Stimulated activated effector memory CD8-positive, alpha-beta T cell treated with anti-CD3 and anti-CD28 coated beads, Interleukin-12 subunit alpha, Interleukin-12 subunit beta, amount 100 ng/mL, for 72 hours (primary cell): Measurements from ENCODE around the gene TIFAB.

Source experiments
- ATAC-seq: fragments of 150-1000 bp; cut with Tn5 transposase; 2 replicates; pipeline ENCODE4 v1.10.0; 2021
- DNase-seq, 2 donors: peaks; one replicate each; pipeline ENCODE4 v3.0.0; 2021 to 2022; ENCODE audit warnings: low spot score in 2 of 2
- H3K27ac Mint-ChIP-seq: one replicate; pipeline ENCODE4 v1.8.0; 2022; ENCODE audit warnings: mild to moderate bottlenecking, mixed read lengths
- H3K36me3 Mint-ChIP-seq: one replicate; pipeline ENCODE4 v1.8.0; 2022; ENCODE audit warnings: mild to moderate bottlenecking, mixed read lengths
- H3K4me1 Mint-ChIP-seq: one replicate; pipeline ENCODE4 v1.8.0; 2022; ENCODE audit warnings: mixed read lengths
- H3K4me3 Mint-ChIP-seq: one replicate; pipeline ENCODE4 v1.8.0; 2022; ENCODE audit warnings: mild to moderate bottlenecking, mixed read lengths
- H3K9me3 Mint-ChIP-seq: one replicate; pipeline ENCODE4 v1.8.0; 2022; ENCODE audit warnings: mixed read lengths

TIFAB gene

GRCh38 chr5:135487037-135487395 lies 34.9 kb upstream of the TIFAB start:
- Mint-ChIP-seq H3K36me3 (no peaks in the 10 kb centered on the region), H3K4me1 (peaks cover 7% of the 10 kb centered on the region), H3K27ac (no peak overlapping the region), H3K4me3 (no peak overlapping the region), H3K9me3 (no peaks in the 10 kb centered on the region)
- no peak for DNase-seq
- no peak for ATAC-seq

- Mint-ChIP-seq H3K36me3 (no peaks in the 10 kb centered on the region), H3K9me3 (no peaks in the 10 kb centered on the region), H3K27ac (no peak overlapping the region), H3K4me1 (peaks cover 7% of the 10 kb centered on the region), H3K4me3 (no peak overlapping the region)
- ATAC-seq (no peak), DNase-seq (no peak)
These were observed 34.2 kb upstream of the TIFAB start for GRCh38 chr5:135486131-135487036.

GRCh38 chr5:135484674-135485086 lies 32.5 kb upstream of the TIFAB start:
- Mint-ChIP-seq H3K36me3 (no peaks in the 10 kb centered on the region), H3K9me3 (no peaks in the 10 kb centered on the region), H3K4me3 (no peak overlapping the region), H3K4me1 (peaks cover 3% of the 10 kb centered on the region), H3K27ac (no peak overlapping the region)
- no peak for DNase-seq
- ATAC-seq, result no peak

GRCh38 chr5:135483254-135483653 lies 31.1 kb upstream of the TIFAB start:
- ATAC-seq, result no peak
- H3K36me3 Mint-ChIP-seq, result no peaks in the 10 kb centered on the region
- H3K9me3 Mint-ChIP-seq, result no peaks in the 10 kb centered on the region
- H3K4me1 Mint-ChIP-seq, result no peaks in the 10 kb centered on the region
- no peak overlapping the region for H3K27ac Mint-ChIP-seq
- no peak overlapping the region for H3K4me3 Mint-ChIP-seq
- DNase-seq, result no peak

- no peak overlapping the region for H3K27ac Mint-ChIP-seq
- no peaks in the 10 kb centered on the region for H3K9me3 Mint-ChIP-seq
- H3K4me1 Mint-ChIP-seq, result no peaks in the 10 kb centered on the region
- H3K36me3 Mint-ChIP-seq, result no peaks in the 10 kb centered on the region
- no peak for DNase-seq
- no peak for ATAC-seq
- H3K4me3 Mint-ChIP-seq, result no peak overlapping the region
These were observed 30.3 kb upstream of the TIFAB start for GRCh38 chr5:135482381-135482933.

GRCh38 chr5:135481909-135482311 lies 29.8 kb upstream of the TIFAB start:
- ATAC-seq (no peak), DNase-seq (no peak)
- Mint-ChIP-seq H3K36me3 (no peaks in the 10 kb centered on the region), H3K4me3 (no peak overlapping the region), H3K9me3 (no peaks in the 10 kb centered on the region), H3K27ac (no peak overlapping the region), H3K4me1 (no peaks in the 10 kb centered on the region)

GRCh38 chr5:135481387-135481786 lies 29.2 kb upstream of the TIFAB start:
- ATAC-seq (no peak), DNase-seq (no peak)
- no peaks in the 10 kb centered on the region for H3K36me3 Mint-ChIP-seq
- H3K27ac Mint-ChIP-seq, result no peak overlapping the region
- no peak overlapping the region for H3K4me3 Mint-ChIP-seq
- H3K9me3 Mint-ChIP-seq, result no peaks in the 10 kb centered on the region
- no peaks in the 10 kb centered on the region for H3K4me1 Mint-ChIP-seq

GRCh38 chr5:135480511-135480910 lies 28.4 kb upstream of the TIFAB start:
- no peak overlapping the region for H3K4me3 Mint-ChIP-seq
- no peak for ATAC-seq
- H3K9me3 Mint-ChIP-seq, result no peaks in the 10 kb centered on the region
- no peak for DNase-seq
- H3K4me1 Mint-ChIP-seq, result no peaks in the 10 kb centered on the region
- no peaks in the 10 kb centered on the region for H3K36me3 Mint-ChIP-seq
- no peak overlapping the region for H3K27ac Mint-ChIP-seq

- no peak for DNase-seq
- ATAC-seq, result no peak
- Mint-ChIP-seq H3K36me3 (no peaks in the 10 kb centered on the region), H3K4me3 (no peak overlapping the region), H3K9me3 (no peaks in the 10 kb centered on the region), H3K27ac (no peak overlapping the region), H3K4me1 (no peaks in the 10 kb centered on the region)
These were observed 26.8 kb upstream of the TIFAB start for GRCh38 chr5:135478938-135479337.

GRCh38 chr5:135477613-135478066 lies 25.5 kb upstream of the TIFAB start:
- no peaks in the 10 kb centered on the region for H3K4me1 Mint-ChIP-seq
- H3K27ac Mint-ChIP-seq, result no peak overlapping the region
- ATAC-seq (no peak), DNase-seq (no peak)
- no peak overlapping the region for H3K4me3 Mint-ChIP-seq
- H3K36me3 Mint-ChIP-seq, result no peaks in the 10 kb centered on the region
- H3K9me3 Mint-ChIP-seq, result no peaks in the 10 kb centered on the region

- H3K4me1 Mint-ChIP-seq, result no peaks in the 10 kb centered on the region
- DNase-seq, result no peak
- H3K27ac Mint-ChIP-seq, result no peak overlapping the region
- H3K4me3 Mint-ChIP-seq, result no peak overlapping the region
- H3K36me3 Mint-ChIP-seq, result no peaks in the 10 kb centered on the region
- H3K9me3 Mint-ChIP-seq, result no peaks in the 10 kb centered on the region
- no peak for ATAC-seq
These were observed 24.7 kb upstream of the TIFAB start for GRCh38 chr5:135476615-135477581.

- ATAC-seq, result no peak
These were observed 22.0 kb upstream of the TIFAB start for GRCh38 chr5:135473956-135474670.

GRCh38 chr5:135472141-135472540 lies 20.0 kb upstream of the TIFAB start:
- Mint-ChIP-seq H3K4me1 (no peaks in the 10 kb centered on the region), H3K4me3 (no peak overlapping the region), H3K36me3 (no peaks in the 10 kb centered on the region), H3K9me3 (no peaks in the 10 kb centered on the region), H3K27ac (no peak overlapping the region)
- DNase-seq (no peak), ATAC-seq (no peak)

More at GRCh38 chr5:135473956-135474670, 22.0 kb upstream of the TIFAB start:
- DNase-seq, result no peak
- no peak overlapping the region for H3K27ac Mint-ChIP-seq
- H3K4me1 Mint-ChIP-seq, result no peaks in the 10 kb centered on the region
- no peak overlapping the region for H3K4me3 Mint-ChIP-seq
- H3K9me3 Mint-ChIP-seq, result no peaks in the 10 kb centered on the region
- H3K36me3 Mint-ChIP-seq, result no peaks in the 10 kb centered on the region

GRCh38 chr5:135471726-135472125 lies 19.6 kb upstream of the TIFAB start:
- Mint-ChIP-seq H3K4me3 (no peak overlapping the region), H3K4me1 (no peaks in the 10 kb centered on the region), H3K36me3 (no peaks in the 10 kb centered on the region), H3K27ac (no peak overlapping the region), H3K9me3 (no peaks in the 10 kb centered on the region)
- no peak for DNase-seq
- no peak for ATAC-seq

- Mint-ChIP-seq H3K4me1 (peaks cover 8% of the 10 kb centered on the region), H3K36me3 (no peaks in the 10 kb centered on the region), H3K4me3 (no peak overlapping the region), H3K9me3 (no peaks in the 10 kb centered on the region), H3K27ac (no peak overlapping the region)
- ATAC-seq (no peak), DNase-seq (no peak)
These were observed 17.8 kb upstream of the TIFAB start for GRCh38 chr5:135469911-135470310.
